22Rv1 (cell line): ENCODE results near the gene MUL1.
A peak's percentile ranks its signal among the peaks of the same experiment; 100 is the strongest.

Experiments used
- CTCF ChIP-seq: fragments of 450-650 bp; IDR thresholded peaks from 2 replicates; pipeline ENCODE4 v1.5.1; 2017; ENCODE audit warnings: mild to moderate bottlenecking
- ZFX ChIP-seq: fragments of 450-650 bp; IDR thresholded peaks from 2 replicates; pipeline ENCODE4 v1.6.1; 2017; ENCODE audit warnings: antibody characterized with exemption, borderline replicate concordance

- TF ChIP-seq CTCF, result peak; percentile 30; the same call in 1 of the 2 replicates
- no peak for TF ChIP-seq ZFX
These were observed 23.2 kb downstream of the MUL1 start for GRCh38 chr1:20484519-20485462.
